Measurements from ENCODE around the gene TAF4B.

Gene TAF4B

DNA sequence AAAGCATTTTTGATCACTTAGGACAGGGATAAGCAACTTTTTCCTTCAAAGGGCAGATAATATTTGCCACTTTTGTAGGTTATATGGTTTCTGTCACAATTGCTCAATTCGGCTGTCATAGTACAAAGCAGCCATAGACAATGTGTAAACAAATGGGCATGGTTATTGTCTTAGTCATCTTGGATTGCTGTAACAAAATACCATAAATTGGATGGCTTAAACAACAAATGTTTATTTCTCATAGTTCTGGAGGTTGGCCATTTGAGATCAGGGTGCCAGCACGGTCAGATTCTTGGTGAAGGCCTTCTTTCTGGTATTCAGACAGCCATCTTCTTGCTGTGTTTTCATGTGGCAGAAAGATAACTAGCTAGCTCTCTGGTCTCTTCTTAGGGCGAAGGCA, 91.2 kb downstream of the TAF4B start:
- H3K9ac ChIP-seq, result no peak overlapping the region
- no peaks in the 10 kb centered on the region for H3K79me2 ChIP-seq (ENCODE audit: insufficient read depth, low read depth)
- H3K27me3 ChIP-seq (ENCODE audit: insufficient read depth, low read depth), result no peaks in the 10 kb centered on the region
- no peaks in the 10 kb centered on the region; the same call in 1 of the 2 replicates for H3K36me3 ChIP-seq (ENCODE audit: insufficient read depth)
- H3K27ac ChIP-seq, result no peak overlapping the region
- H2AFZ ChIP-seq (ENCODE audit: low read depth), result no peak overlapping the region
- no peak overlapping the region for H3K4me2 ChIP-seq
- H3K4me3 ChIP-seq (IDR thresholded peaks at IDR 0.05; ENCODE audit: insufficient read depth, low read depth, low read length), result no peak overlapping the region
- TF ChIP-seq, protein P1, sequence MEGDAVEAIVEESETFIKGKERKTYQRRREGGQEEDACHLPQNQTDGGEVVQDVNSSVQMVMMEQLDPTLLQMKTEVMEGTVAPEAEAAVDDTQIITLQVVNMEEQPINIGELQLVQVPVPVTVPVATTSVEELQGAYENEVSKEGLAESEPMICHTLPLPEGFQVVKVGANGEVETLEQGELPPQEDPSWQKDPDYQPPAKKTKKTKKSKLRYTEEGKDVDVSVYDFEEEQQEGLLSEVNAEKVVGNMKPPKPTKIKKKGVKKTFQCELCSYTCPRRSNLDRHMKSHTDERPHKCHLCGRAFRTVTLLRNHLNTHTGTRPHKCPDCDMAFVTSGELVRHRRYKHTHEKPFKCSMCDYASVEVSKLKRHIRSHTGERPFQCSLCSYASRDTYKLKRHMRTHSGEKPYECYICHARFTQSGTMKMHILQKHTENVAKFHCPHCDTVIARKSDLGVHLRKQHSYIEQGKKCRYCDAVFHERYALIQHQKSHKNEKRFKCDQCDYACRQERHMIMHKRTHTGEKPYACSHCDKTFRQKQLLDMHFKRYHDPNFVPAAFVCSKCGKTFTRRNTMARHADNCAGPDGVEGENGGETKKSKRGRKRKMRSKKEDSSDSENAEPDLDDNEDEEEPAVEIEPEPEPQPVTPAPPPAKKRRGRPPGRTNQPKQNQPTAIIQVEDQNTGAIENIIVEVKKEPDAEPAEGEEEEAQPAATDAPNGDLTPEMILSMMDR (conservative IDR thresholded peaks at IDR 0.05; ENCODE audit: low read depth, low read length), result no peak
- H4K20me1 ChIP-seq (ENCODE audit: insufficient read depth), result no peaks in the 10 kb centered on the region
- no peaks in the 10 kb centered on the region for H3K4me1 ChIP-seq (ENCODE audit: low read depth, poor library complexity, severe bottlenecking)

DNA sequence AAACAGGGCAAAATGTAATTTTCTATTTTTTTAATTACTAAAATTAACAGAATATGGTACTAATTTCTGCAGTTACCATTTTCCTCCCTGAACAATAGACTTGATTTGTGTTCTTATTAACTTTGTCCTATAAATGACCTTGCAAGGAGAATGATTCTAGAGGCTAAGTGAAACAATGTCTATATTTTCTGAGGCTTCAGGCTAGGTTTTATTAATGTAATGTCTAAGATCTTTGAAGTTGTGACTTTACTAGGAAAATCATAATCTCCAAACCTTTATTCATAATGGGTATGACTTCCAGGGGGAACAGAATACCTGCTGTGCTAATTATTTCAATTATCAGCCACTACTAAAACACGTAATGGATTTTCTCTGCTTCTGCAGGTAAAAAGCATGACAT, 94.4 kb downstream of the TAF4B start:
- Histone ChIP-seq H3K9ac (no peak overlapping the region), H3K27ac (no peak overlapping the region), H3K79me2 (ENCODE audit: insufficient read depth, low read depth) (no peaks in the 10 kb centered on the region; the same call in 1 of the 2 replicates), H2AFZ (ENCODE audit: low read depth) (no peak overlapping the region), H4K20me1 (ENCODE audit: insufficient read depth) (no peaks in the 10 kb centered on the region), H3K36me3 (ENCODE audit: insufficient read depth) (peaks cover 11% of the 10 kb centered on the region; the same call in 1 of the 2 replicates), H3K4me3 (IDR thresholded peaks at IDR 0.05; ENCODE audit: insufficient read depth, low read depth, low read length) (no peak overlapping the region), H3K27me3 (ENCODE audit: insufficient read depth, low read depth) (no peaks in the 10 kb centered on the region), H3K4me1 (ENCODE audit: low read depth, poor library complexity, severe bottlenecking) (no peaks in the 10 kb centered on the region), H3K4me2 (no peak overlapping the region)
- TF ChIP-seq, protein P1 (conservative IDR thresholded peaks at IDR 0.05; ENCODE audit: low read depth, low read length), result no peak

DNA sequence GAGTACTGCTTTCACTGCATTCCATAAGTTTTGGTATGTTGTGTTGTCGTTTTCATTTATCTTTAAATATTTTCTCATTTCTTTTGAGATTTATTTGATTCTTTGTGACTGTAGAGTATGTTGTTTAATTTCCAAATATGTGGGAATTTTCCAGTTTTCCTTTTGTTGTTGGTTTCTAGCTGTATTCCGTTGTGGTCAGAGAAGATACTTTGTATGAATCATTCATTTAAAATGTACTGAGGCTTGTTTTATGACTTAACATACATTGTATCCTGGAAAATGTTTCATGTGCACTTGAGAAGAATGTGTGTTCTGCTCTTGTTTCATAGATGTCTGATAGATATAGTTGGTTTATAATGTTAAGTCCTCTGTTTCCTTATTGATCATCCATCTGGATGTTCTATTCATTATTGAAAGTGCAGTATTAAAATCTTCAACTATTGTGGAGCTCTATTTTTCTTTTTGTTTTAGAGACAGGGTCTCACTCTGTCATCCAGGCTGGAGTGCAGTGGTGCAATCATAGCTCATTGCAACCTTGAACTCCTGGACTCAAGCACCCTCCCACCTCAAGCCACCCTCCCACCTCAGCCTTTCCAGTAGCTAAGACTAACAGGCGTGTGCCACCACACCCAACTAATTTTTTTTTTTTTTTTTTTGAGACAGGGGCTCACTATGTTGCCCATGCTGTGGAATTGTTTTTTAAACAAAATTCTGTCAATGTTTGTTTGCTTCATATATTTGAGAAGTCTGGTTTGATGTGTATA, 96.8 kb downstream of the TAF4B start:
- no peak overlapping the region for H3K9ac ChIP-seq
- H3K4me1 ChIP-seq (ENCODE audit: low read depth, poor library complexity, severe bottlenecking), result no peaks in the 10 kb centered on the region
- no peaks in the 10 kb centered on the region; the same call in 1 of the 2 replicates for H3K79me2 ChIP-seq (ENCODE audit: insufficient read depth, low read depth)
- no peak overlapping the region for H2AFZ ChIP-seq (ENCODE audit: low read depth)
- H3K27ac ChIP-seq, result no peak overlapping the region
- no peak overlapping the region for H3K4me3 ChIP-seq (IDR thresholded peaks at IDR 0.05; ENCODE audit: insufficient read depth, low read depth, low read length)
- peaks cover 20% of the 10 kb centered on the region; the same call in 1 of the 2 replicates for H3K36me3 ChIP-seq (ENCODE audit: insufficient read depth)
- TF ChIP-seq, protein P1 (conservative IDR thresholded peaks at IDR 0.05; ENCODE audit: low read depth, low read length), result no peak
- no peaks in the 10 kb centered on the region for H3K27me3 ChIP-seq (ENCODE audit: insufficient read depth, low read depth)
- no peak overlapping the region for H3K4me2 ChIP-seq
- no peaks in the 10 kb centered on the region for H4K20me1 ChIP-seq (ENCODE audit: insufficient read depth)

DNA sequence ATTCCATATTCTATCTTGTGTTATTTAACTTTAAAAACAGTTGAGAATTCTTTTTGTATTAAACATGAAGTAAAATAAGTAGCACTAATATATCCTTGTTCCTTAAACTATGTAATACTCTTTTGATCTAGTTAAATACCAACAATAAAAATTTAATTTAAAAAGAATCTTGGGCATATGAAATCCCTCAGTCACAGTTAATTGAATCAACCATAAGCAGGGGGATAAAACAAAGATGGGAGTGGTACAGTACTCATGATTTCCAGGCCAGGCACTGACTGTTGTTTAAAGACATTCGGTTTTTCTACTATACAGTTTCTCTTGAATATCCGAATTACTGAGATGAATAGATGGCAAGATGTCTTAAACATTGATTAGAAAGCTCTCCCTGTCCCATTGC, 99.5 kb downstream of the TAF4B start:
- no peak overlapping the region for H2AFZ ChIP-seq (ENCODE audit: low read depth)
- H3K27me3 ChIP-seq (ENCODE audit: insufficient read depth, low read depth), result no peaks in the 10 kb centered on the region
- H3K4me3 ChIP-seq (IDR thresholded peaks at IDR 0.05; ENCODE audit: insufficient read depth, low read depth, low read length), result no peak overlapping the region
- H4K20me1 ChIP-seq (ENCODE audit: insufficient read depth), result no peaks in the 10 kb centered on the region
- TF ChIP-seq, protein P1 (conservative IDR thresholded peaks at IDR 0.05; ENCODE audit: low read depth, low read length), result no peak
- no peak overlapping the region for H3K9ac ChIP-seq
- no peak overlapping the region for H3K27ac ChIP-seq
- H3K79me2 ChIP-seq (ENCODE audit: insufficient read depth, low read depth), result no peaks in the 10 kb centered on the region; the same call in 1 of the 2 replicates
- H3K4me2 ChIP-seq, result no peak overlapping the region
- peaks cover 34% of the 10 kb centered on the region; the same call in 1 of the 2 replicates for H3K36me3 ChIP-seq (ENCODE audit: insufficient read depth)
- no peaks in the 10 kb centered on the region for H3K4me1 ChIP-seq (ENCODE audit: low read depth, poor library complexity, severe bottlenecking)

All from KMS-11 (cell line).